ENCODE data around the gene POLR3F. TPM values are rescaled to one million over a fixed set of nuclear protein-coding genes. Genes with fewer than 3 reads are reported as not detected.

The POLR3F gene, protein sequence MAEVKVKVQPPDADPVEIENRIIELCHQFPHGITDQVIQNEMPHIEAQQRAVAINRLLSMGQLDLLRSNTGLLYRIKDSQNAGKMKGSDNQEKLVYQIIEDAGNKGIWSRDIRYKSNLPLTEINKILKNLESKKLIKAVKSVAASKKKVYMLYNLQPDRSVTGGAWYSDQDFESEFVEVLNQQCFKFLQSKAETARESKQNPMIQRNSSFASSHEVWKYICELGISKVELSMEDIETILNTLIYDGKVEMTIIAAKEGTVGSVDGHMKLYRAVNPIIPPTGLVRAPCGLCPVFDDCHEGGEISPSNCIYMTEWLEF
- 10 to 100 TPM in 3 of 4 donors, 1 to 10 TPM in 1; 9.7 to 11.8 (median 10.8) TPM for total RNA-seq
- 1 to 10 TPM; 5.1 to 5.6 (median 5.4) TPM for polyA plus RNA-seq

DNA sequence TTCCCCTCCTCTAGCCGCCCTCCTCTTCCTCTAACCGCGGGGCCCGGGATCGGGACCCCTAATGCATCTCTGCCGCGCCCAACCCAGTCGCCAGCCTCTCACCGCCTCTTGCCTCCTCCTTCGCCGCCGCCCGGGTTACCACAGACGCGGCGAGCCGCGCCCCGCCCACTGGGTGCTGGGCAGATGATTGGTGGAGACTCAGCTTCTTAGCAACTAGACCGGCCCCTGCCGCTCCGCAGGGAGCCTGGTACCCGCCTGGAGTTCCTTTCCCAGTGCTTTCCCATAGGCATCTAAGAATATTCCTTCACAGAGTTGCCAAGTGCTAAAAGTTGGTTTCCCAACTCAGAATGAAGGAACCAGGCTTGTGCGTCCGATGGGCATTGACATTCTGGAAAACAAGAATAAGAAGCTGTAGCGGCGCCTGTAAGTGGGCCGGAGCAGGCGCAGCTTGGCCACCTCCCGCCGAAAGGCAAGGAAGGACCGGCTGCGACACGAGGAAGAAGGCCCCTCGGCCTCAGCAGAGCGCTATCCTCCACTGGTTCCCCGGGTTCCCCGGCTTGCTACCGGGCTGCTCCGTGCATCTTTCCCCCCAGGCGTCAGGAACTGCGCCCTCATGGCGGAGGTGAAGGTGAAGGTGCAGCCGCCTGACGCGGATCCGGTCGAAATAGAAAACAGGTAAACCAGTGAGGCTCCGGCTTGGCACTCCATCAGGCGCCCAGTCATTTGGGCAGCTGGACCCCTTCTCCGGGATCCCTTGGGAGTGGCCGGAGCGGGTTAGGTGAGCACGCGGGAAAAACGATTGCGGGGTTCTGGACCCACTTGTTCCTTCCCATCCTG lies at the start of gene POLR3F, which contains the start of gene DZANK1:
POLR3F (plus strand) TSS at position 497 of the 837 bp plus-strand sequence; CDS start at position 614, 117 bp downstream.
DZANK1 (minus strand) TSS at position 137 of the 837 bp plus-strand sequence. CDS start 1,672 bp downstream, outside the sequence.
- intact Hi-C loops (cut with DNase I), result loop anchor here (5.0 to 10.0 kb wide), 6 partner anchors 40 to 1740 kb away; partner anchors contain the start of genes KAT14, PET117, SEC23B and SMIM26
- no peaks in the 10 kb centered on the region for H3K9me3 ChIP-seq
- 0% methylated on average over 57 of the region's 57 CpGs for WGBS, 2 donors
- peak within 1 kb of the TSS; percentile 80 to 86 (median 82) for H3K27ac ChIP-seq
- H3K27me3 ChIP-seq, result no peaks in the 10 kb centered on the region
- H3K4me1 ChIP-seq, result peaks cover 0 to 21% (median 15%) of the 10 kb centered on the region in 4 donors
- DNase-seq, result peak; percentile 96
- H3K4me3 ChIP-seq, result peak within 1 kb of the TSS; percentile 66 to 86 (median 82)
- TF ChIP-seq, protein P1, sequence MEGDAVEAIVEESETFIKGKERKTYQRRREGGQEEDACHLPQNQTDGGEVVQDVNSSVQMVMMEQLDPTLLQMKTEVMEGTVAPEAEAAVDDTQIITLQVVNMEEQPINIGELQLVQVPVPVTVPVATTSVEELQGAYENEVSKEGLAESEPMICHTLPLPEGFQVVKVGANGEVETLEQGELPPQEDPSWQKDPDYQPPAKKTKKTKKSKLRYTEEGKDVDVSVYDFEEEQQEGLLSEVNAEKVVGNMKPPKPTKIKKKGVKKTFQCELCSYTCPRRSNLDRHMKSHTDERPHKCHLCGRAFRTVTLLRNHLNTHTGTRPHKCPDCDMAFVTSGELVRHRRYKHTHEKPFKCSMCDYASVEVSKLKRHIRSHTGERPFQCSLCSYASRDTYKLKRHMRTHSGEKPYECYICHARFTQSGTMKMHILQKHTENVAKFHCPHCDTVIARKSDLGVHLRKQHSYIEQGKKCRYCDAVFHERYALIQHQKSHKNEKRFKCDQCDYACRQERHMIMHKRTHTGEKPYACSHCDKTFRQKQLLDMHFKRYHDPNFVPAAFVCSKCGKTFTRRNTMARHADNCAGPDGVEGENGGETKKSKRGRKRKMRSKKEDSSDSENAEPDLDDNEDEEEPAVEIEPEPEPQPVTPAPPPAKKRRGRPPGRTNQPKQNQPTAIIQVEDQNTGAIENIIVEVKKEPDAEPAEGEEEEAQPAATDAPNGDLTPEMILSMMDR (IDR thresholded peaks at IDR 0.05), result no peak
- TF ChIP-seq EP300 (IDR thresholded peaks at IDR 0.05) (no peak), POLR2A (IDR thresholded peaks at IDR 0.05) (peak in 1 of 2 donors; percentile 18), POLR2AphosphoS5 (IDR thresholded peaks at IDR 0.05) (peak; percentile 73 to 86 (median 78))
- peaks cover 0 to 26% (median 5%) of the 10 kb centered on the region in 4 donors for H3K36me3 ChIP-seq

DNA sequence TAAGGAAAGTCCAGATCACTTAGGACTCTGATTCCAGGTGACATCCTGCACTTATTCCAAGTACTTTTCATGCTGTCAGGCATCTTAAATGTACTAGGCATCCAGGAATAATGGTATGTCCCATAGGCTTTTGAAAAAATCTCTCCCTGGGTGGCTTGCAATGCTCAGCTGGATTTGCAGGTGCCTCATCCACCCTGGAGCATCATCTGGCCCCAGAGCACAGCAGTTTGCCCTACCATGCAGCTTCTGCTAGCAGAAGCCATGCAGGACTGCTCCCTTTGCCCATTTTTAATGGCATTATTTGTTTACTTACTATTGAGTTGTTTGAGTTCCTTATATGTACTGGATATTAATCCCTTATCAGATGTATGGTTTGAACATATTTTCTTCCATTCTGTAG lies 45.6 kb upstream of the POLR3F start:
- H3K27me3 ChIP-seq, result no peaks in the 10 kb centered on the region
- H3K9me3 ChIP-seq, result no peaks in the 10 kb centered on the region
- H3K36me3 ChIP-seq, result peaks cover 0 to 4% (median 0%) of the 10 kb centered on the region in 4 donors
- TF ChIP-seq EP300 (IDR thresholded peaks at IDR 0.05) (no peak), POLR2AphosphoS5 (IDR thresholded peaks at IDR 0.05) (no peak), POLR2A (IDR thresholded peaks at IDR 0.05) (no peak)
- H3K4me3 ChIP-seq, result no peak overlapping the region
- H3K4me1 ChIP-seq, result no peaks in the 10 kb centered on the region
- no peak for DNase-seq
- intact Hi-C loops (cut with DNase I), result no loop called here
- H3K27ac ChIP-seq, result no peak overlapping the region

DNA sequence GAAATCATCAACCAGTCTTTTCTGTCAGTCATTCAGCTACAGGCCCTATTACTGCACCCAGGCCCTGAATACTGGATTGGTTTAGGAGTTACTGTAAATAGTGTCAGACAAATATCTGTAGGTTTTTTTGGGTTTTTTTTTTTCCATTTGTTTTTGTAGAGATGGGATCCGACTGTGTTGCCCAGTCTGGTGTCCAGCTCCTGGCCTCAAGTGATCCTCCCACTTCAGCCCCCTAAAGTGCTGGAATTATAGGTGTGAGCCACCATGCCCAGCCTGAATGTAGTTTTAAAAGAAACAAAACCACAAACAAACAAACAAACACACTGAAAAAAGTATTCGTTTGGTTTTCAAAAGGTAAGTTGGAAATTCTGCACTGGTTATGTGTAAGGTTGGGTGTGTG lies 40.0 kb upstream of the POLR3F start:
- H3K27me3 ChIP-seq, result no peaks in the 10 kb centered on the region
- intact Hi-C loops (cut with DNase I), result no loop called here
- H3K9me3 ChIP-seq, result no peaks in the 10 kb centered on the region
- WGBS, 2 donors, result 90 to 94% methylated on average over 2 of the region's 2 CpGs
- no peak overlapping the region for H3K27ac ChIP-seq
- peaks cover 0 to 5% (median 0%) of the 10 kb centered on the region in 4 donors for H3K36me3 ChIP-seq
- H3K4me3 ChIP-seq, result no peak overlapping the region
- TF ChIP-seq POLR2AphosphoS5 (IDR thresholded peaks at IDR 0.05), result no peak
- TF ChIP-seq POLR2A (IDR thresholded peaks at IDR 0.05), result no peak
- TF ChIP-seq, protein P1 (IDR thresholded peaks at IDR 0.05), result no peak
- no peak for TF ChIP-seq EP300 (IDR thresholded peaks at IDR 0.05)
- H3K4me1 ChIP-seq, result peaks cover 0 to 8% (median 0%) of the 10 kb centered on the region in 4 donors
- DNase-seq, result no peak

DNA sequence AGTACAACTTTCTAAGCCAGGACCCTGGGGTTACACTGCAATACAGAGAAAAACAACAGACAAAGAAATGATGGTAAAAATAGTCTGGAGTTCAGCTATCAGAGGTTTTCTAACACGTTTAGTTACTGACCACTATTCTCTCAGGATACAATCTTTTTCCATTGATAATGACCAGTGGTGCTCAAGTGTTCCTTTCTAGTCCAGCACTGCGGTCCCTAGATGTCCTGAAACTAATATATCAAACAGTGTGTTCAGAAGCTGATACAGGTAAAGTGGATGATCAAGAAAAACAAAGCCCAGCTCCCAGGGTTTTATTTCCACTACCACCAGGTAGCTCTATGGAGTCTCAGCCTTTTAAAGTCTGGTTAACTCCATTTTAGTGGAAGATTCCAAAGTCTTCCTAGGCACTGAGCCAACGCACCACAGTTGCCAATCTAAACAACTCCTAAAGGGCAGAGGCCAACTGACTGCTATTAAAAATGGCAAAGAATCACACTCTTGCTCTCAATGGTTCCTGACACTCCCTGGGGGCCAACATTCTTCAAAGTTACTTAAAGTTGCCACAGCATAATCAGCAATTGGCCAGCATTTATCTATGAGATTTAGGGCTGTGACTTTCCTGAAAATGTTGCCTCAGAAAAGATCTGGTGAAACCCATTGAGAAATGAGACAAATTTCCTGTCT lies 38.6 kb upstream of the POLR3F start:
- Histone ChIP-seq H3K27ac (no peak overlapping the region), H3K9me3 (no peaks in the 10 kb centered on the region), H3K36me3 (peaks cover 0 to 8% (median 0%) of the 10 kb centered on the region in 4 donors), H3K27me3 (no peaks in the 10 kb centered on the region), H3K4me1 (peaks cover 0 to 8% (median 0%) of the 10 kb centered on the region in 4 donors), H3K4me3 (no peak overlapping the region)
- intact Hi-C loops (cut with DNase I), result no loop called here
- 22 to 70% methylated on average over 3 of the region's 3 CpGs for WGBS, 2 donors
- no peak for DNase-seq
- no peak for TF ChIP-seq EP300 (IDR thresholded peaks at IDR 0.05)
- no peak for TF ChIP-seq POLR2A (IDR thresholded peaks at IDR 0.05)
- TF ChIP-seq, protein P1 (IDR thresholded peaks at IDR 0.05), result no peak
- no peak for TF ChIP-seq POLR2AphosphoS5 (IDR thresholded peaks at IDR 0.05)
